ENCODE results near the gene ENOX1. TPM values are rescaled to one million over a fixed set of nuclear protein-coding genes. Genes with fewer than 3 reads are reported as not detected.

The ENOX1 gene
- total and polyA plus RNA-seq, 2 of the 8 experiments (the other 6 are each of a cell fraction or from before 2014, with no cell fraction given): 0.23 to 0.37 TPM

DNA sequence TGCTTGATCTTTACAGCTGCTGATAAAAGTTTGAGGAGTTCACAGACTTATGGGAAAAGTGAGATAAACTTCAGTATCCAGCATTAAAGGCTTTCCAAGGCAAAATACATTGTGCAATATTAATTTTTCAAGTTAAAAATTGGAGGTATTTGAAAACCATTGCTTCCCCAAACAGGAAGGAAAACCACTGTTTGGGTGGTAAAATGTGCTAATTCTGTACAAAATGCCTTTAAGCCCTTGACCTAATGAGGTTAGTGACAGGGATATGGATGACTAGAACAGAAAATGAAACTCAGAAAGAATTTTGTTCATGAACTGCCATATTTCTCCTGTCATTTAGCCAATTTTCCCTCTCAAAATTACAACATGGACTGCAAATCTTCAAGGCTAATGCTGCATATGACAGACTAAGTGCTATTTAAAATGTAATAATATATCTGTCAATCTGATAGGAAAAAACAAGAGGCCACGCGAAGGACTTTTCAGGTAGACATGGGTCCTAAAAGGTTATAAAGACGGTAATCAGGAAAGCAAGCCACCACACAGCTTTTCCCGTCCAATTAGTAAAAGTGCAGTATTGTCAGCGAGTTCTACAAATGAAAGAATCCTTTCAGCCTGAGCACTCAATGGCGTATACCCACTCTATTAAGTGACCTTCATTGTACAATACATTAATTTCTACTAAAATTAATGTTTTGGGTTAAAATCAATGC is 212.8 kb downstream of the ENOX1 start (continued):
- TF ChIP-seq RNF2 (IDR thresholded peaks at IDR 0.05; ENCODE audit: borderline replicate concordance, low read depth, low read length, missing control alignments, poor library complexity, severe bottlenecking) (no peak), USF2 (IDR thresholded peaks at IDR 0.05; ENCODE audit: low read length) (no peak), HDAC6 (IDR thresholded peaks at IDR 0.05; ENCODE audit: low read depth, low read length) (no peak), FOSL1 (IDR thresholded peaks at IDR 0.05; ENCODE audit: insufficient read depth, low read depth, low read length) (no peak), ASH2L (IDR thresholded peaks at IDR 0.05; ENCODE audit: low read length) (no peak), NRF1 (IDR thresholded peaks at IDR 0.05; ENCODE audit: low read depth, low read length) (no peak)

Measured in H1 (cell line).